Stomach smooth muscle (tissue), 2 donors: ENCODE data around the gene MIPOL1.
"Not testable (repeated sequence)": the region's sequence is repeated elsewhere in the genome, so short reads cannot be mapped to it uniquely, and the experiment has no call there.

Source experiments
- H3K27ac ChIP-seq: one replicate; pipeline ENCODE4 v1.7.0; 2013; ENCODE audit warnings: mild to moderate bottlenecking, low read length, inconsistent platforms
- H3K27me3 ChIP-seq, 2 donors: one replicate each; pipeline ENCODE4 v1.7.0; 2013; ENCODE audit warnings: low read length in 2 of 2; ENCODE audit not compliant: insufficient read depth in 2 of 2, control insufficient read depth in 1 of 2
- H3K36me3 ChIP-seq, 2 donors: one replicate each; pipeline ENCODE4 v1.7.0; 2013; ENCODE audit warnings: low read length in 2 of 2; ENCODE audit not compliant: control insufficient read depth in 2 of 2, insufficient read depth in 2 of 2
- H3K4me1 ChIP-seq: one replicate; pipeline ENCODE4 v1.7.0; 2013; ENCODE audit warnings: low read length; ENCODE audit not compliant: control insufficient read depth, insufficient read depth
- H3K4me3 ChIP-seq, 2 donors: one replicate each; pipeline ENCODE4 v1.7.0; 2013; ENCODE audit warnings: low read length in 2 of 2
- H3K9ac ChIP-seq, 2 donors: one replicate each; pipeline ENCODE4 v1.7.0; 2013; ENCODE audit warnings: low read length in 2 of 2, mild to moderate bottlenecking in 1 of 2
- H3K9me3 ChIP-seq, 2 donors: one replicate each; pipeline ENCODE4 v1.7.0; 2013; ENCODE audit warnings: low read length in 2 of 2; ENCODE audit not compliant: control insufficient read depth in 2 of 2
- donor health status: healthy.
- donor health status: Pancreatic carcinoma.

Gene MIPOL1

DNA sequence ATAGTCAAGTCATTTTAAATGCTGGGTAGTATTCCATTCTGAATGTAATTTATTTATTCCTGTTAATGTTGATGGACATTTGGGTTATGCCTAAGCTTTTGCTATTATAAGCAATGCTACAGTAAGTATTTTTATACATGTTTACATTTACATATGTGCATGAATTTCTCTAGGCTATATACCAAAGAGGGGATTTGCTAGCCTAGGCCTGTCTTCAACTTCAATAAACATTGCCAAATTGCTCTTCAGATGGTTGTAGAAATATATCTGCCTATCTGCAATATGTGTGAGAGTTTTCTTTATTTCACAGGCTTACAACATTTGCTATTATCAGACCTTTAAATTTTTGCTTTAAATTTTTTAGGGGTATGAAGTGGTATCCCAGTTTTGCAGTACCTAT lies 87.0 kb downstream of the MIPOL1 start:
- Histone ChIP-seq H3K9me3 (peaks cover 0 to 3% of the 10 kb centered on the region in 2 donors), H3K27ac (no peak overlapping the region), H3K4me1 (no peaks in the 10 kb centered on the region), H3K4me3 (no peak overlapping the region), H3K36me3 (peaks cover 8 to 16% of the 10 kb centered on the region in 2 donors), H3K9ac (no peak overlapping the region), H3K27me3 (no peaks in the 10 kb centered on the region)

DNA sequence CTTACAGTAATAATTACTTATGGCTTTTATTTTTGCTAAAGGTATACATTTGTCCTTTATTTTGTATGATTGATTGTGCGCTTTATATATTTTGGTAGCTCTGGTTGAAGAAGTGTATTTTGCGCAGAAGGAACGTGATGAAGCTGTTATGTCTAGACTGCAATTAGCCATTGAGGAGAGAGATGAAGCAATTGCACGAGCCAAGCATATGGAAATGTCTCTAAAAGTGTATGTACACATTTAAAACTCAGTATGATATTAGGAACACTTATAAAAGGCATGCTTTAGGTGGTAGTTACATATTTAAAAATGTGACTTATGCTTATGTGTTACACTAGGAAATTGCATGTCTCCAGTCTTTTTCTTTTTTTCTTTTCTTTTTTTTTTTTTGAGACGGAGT lies 87.5 kb downstream of the MIPOL1 start:
- Histone ChIP-seq H3K36me3 (peaks cover 8 to 19% of the 10 kb centered on the region in 2 donors), H3K9ac (no peak overlapping the region), H3K4me1 (no peaks in the 10 kb centered on the region), H3K27me3 (no peaks in the 10 kb centered on the region), H3K9me3 (peaks cover 0 to 3% of the 10 kb centered on the region in 2 donors), H3K4me3 (no peak overlapping the region), H3K27ac (no peak overlapping the region)

DNA sequence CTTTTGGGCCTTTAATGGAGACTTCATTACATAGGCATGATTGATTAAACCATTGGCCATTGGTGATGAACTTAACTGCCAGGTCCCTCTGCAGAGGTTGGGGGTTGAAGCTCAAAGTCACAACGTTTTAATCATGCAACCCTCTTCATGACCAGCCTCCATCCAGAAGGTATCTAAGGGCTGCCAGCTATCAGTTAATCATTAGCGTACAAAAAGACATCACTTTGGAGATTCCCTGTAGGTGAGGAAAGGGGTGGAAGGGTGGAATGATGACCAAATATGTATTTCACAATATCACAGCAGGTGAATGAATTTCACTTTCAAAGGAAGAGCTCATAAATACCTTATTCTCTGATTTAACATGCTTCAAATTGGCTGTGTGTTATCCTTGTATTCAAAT lies 92.0 kb downstream of the MIPOL1 start:
- Histone ChIP-seq H3K9ac (no peak overlapping the region), H3K27me3 (no peaks in the 10 kb centered on the region), H3K9me3 (peaks cover 0 to 3% of the 10 kb centered on the region in 2 donors), H3K36me3 (peaks cover 11 to 23% of the 10 kb centered on the region in 2 donors), H3K4me1 (no peaks in the 10 kb centered on the region), H3K4me3 (no peak overlapping the region), H3K27ac (no peak overlapping the region)

DNA sequence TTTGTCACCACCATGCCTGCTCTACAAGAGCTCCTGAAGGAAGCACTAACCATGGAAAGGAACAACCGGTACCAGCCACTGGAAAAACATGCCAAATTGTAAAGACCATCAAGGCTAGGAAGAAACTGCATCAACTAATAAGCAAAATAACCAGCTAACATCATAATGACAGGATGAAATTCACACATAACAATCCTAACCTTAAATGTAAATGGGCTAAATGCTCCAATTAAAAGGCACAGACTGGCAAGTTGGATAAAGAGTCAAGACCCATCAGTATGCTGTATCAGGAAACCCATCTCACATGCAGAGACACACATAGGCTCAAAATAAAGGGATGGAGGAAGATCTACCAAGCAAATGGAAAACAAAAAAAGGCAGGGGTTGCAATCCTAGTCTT lies 97.5 kb downstream of the MIPOL1 start:
- not testable (repeated sequence) for H3K27me3 ChIP-seq, H3K27ac ChIP-seq, H3K36me3 ChIP-seq, H3K4me1 ChIP-seq, H3K9ac ChIP-seq, H3K4me3 ChIP-seq, H3K9me3 ChIP-seq

DNA sequence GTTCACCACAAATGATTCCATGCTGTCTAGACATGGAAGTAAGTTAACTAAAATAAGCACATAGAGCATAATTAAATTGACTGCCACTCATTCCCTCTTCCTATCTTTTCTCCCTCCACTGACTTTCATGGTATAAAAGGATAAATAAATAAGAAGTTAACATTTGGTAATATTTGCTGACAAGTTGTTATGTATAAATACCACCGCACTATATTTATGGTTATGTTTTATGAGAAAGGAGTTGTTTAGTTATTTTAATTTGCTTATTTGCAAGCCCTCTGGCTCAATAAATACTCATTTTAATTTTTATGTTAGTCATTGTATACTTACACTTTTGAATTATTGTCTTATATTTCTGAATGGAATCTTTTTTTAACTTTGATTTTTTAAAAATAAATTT lies 113.5 kb downstream of the MIPOL1 start:
- Histone ChIP-seq H3K4me1 (no peaks in the 10 kb centered on the region), H3K9ac (no peak overlapping the region), H3K9me3 (no peaks in the 10 kb centered on the region), H3K4me3 (no peak overlapping the region), H3K27ac (no peak overlapping the region), H3K27me3 (no peaks in the 10 kb centered on the region), H3K36me3 (no peaks in the 10 kb centered on the region)

DNA sequence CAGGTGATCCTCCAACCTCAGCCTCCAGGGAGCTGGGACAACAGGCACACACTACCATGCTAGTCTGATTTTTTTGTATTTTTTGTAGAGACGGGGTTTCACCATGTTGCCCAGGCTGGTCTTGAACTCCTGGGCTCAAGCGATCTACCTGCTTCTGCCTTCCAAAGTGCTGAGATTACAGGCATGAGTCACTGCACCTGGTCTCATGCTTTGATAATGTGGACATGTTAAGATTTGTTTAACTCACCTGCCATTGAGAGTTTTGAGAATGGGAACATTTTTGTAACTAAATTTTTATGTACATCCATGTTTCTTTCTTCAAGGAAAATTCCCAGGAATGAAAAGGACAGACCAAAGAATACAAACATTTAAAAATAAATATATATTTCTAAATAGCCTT lies 121.2 kb downstream of the MIPOL1 start:
- H3K4me1 ChIP-seq, result no peaks in the 10 kb centered on the region
- H3K36me3 ChIP-seq, result no peaks in the 10 kb centered on the region
- no peak overlapping the region for H3K4me3 ChIP-seq
- H3K9ac ChIP-seq, result no peak overlapping the region
- H3K27ac ChIP-seq, result no peak overlapping the region
- no peaks in the 10 kb centered on the region for H3K27me3 ChIP-seq
- no peaks in the 10 kb centered on the region for H3K9me3 ChIP-seq

DNA sequence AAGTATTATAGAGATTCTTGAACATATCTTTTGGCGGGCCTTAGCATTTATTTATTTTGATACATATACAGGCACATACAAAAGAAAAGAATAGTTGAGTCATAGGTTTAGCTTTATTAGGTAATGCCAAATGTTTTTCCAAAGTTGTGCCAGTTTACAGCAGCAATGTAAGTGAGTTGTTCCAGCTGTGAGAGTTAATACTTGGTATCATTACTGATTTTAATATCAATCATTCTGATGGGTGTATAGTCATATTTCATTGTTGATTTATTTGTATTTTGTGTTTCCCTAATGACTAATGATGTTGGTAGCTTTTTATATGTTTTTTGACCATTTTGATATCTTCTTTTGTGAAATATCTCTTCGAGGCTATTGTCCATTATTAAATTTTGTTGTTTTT lies 122.4 kb downstream of the MIPOL1 start:
- H3K4me1 ChIP-seq, result no peaks in the 10 kb centered on the region
- no peaks in the 10 kb centered on the region for H3K36me3 ChIP-seq
- H3K27me3 ChIP-seq, result no peaks in the 10 kb centered on the region
- H3K4me3 ChIP-seq, result no peak overlapping the region
- no peak overlapping the region for H3K9ac ChIP-seq
- H3K9me3 ChIP-seq, result no peaks in the 10 kb centered on the region
- no peak overlapping the region for H3K27ac ChIP-seq

DNA sequence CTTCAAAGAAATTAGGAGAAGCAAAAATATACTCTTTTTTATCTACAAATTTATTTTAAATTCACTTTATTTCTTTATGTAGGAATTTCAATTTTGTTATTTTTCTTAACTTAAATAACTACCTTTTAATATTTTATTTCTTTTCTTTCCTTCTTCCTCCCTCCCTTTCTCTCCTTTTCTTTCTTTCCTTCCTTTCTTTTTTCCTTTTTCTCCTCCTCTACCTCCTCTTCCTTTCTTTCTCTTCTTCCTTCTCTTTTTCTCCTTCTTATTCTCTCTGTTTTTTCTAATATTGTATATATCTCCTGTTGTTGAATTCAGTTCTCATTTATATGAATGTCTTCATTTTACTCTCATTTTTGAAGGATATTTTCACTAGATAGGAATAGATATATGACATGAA lies 127.6 kb downstream of the MIPOL1 start:
- H3K9ac ChIP-seq, result no peak overlapping the region
- H3K9me3 ChIP-seq, result no peaks in the 10 kb centered on the region
- peaks cover 0 to 3% of the 10 kb centered on the region in 2 donors for H3K36me3 ChIP-seq
- no peaks in the 10 kb centered on the region for H3K27me3 ChIP-seq
- H3K4me3 ChIP-seq, result no peak overlapping the region
- H3K4me1 ChIP-seq, result no peaks in the 10 kb centered on the region
- H3K27ac ChIP-seq, result no peak overlapping the region

DNA sequence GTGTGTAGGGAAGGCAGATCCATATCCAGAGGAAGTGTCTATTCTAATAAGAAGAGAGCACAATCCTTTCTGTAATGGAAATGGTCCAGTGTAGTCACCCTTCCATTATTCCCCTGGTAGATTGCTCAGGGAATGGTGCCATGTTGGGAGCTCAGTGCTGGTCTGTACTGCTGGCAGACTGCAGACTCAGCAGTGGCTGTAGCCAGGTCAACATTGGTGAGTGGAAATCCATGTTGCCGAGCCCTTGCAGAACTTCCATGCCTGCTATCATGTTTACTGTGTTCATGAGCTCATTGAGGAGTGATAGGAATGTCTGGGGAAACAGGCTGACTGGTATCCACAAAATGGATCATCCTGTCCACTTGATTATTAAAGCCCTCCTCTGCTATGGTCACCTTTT lies 128.7 kb downstream of the MIPOL1 start:
- Histone ChIP-seq H3K9ac (no peak overlapping the region), H3K36me3 (peaks cover 0 to 3% of the 10 kb centered on the region in 2 donors), H3K27me3 (no peaks in the 10 kb centered on the region), H3K9me3 (no peaks in the 10 kb centered on the region), H3K27ac (no peak overlapping the region), H3K4me1 (no peaks in the 10 kb centered on the region), H3K4me3 (no peak overlapping the region)

DNA sequence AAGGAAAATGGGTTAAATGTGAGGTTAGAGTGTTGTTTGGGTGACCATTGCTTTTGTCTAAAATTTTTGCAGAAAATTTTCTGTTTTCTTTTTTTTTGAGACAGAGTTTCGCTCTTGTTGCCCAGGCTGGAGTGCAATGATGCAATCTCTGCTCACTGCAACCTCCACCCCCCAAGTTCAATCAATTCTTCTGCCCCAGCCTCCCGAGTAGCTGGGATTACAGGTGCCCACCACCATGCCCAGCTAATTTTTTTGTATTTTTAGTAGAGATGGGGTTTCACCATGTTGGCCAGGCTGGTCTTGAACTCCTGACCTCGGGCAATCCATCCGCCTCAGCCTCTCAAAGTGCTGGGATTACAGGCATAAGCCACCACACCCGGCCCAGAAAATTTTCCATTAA lies 130.2 kb downstream of the MIPOL1 start:
- not testable (repeated sequence) for H3K4me1 ChIP-seq, H3K9ac ChIP-seq, H3K4me3 ChIP-seq, H3K27ac ChIP-seq, H3K27me3 ChIP-seq, H3K9me3 ChIP-seq, H3K36me3 ChIP-seq

DNA sequence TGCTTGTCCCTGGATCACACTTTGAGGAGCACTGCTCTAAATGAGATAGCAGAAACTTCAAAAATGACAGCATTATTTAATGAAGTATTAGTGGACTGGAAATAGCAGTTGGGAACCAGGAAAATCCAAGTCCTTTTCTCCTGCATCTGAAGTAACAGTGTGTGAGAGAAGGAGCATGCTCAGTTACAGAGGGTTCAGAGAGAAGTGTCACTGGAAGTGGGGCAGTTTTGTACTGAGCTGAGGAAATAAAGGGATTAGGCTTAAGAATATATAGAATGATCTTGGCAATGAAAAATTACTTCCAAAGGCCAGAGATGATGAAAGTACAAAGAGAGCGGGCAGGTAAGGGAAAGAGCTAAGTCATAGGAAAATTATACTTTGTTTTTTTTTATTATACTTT lies 130.9 kb downstream of the MIPOL1 start:
- no peak overlapping the region for H3K9ac ChIP-seq
- no peaks in the 10 kb centered on the region for H3K9me3 ChIP-seq
- H3K27ac ChIP-seq, result no peak overlapping the region
- H3K4me1 ChIP-seq, result no peaks in the 10 kb centered on the region
- peaks cover 0 to 3% of the 10 kb centered on the region in 2 donors for H3K36me3 ChIP-seq
- no peak overlapping the region for H3K4me3 ChIP-seq
- H3K27me3 ChIP-seq, result no peaks in the 10 kb centered on the region
